GM21528 (cell line): ENCODE results near the gene C11orf21.

Experiments
- ATAC-seq: cut with Tn5 transposase; IDR thresholded peaks from one replicate; pipeline ENCODE4 v1.9.1; 2021; ENCODE audit warnings: mild to moderate bottlenecking, moderate library complexity; ENCODE audit not compliant: unreplicated experiment, low FRiP score

Gene C11orf21

DNA sequence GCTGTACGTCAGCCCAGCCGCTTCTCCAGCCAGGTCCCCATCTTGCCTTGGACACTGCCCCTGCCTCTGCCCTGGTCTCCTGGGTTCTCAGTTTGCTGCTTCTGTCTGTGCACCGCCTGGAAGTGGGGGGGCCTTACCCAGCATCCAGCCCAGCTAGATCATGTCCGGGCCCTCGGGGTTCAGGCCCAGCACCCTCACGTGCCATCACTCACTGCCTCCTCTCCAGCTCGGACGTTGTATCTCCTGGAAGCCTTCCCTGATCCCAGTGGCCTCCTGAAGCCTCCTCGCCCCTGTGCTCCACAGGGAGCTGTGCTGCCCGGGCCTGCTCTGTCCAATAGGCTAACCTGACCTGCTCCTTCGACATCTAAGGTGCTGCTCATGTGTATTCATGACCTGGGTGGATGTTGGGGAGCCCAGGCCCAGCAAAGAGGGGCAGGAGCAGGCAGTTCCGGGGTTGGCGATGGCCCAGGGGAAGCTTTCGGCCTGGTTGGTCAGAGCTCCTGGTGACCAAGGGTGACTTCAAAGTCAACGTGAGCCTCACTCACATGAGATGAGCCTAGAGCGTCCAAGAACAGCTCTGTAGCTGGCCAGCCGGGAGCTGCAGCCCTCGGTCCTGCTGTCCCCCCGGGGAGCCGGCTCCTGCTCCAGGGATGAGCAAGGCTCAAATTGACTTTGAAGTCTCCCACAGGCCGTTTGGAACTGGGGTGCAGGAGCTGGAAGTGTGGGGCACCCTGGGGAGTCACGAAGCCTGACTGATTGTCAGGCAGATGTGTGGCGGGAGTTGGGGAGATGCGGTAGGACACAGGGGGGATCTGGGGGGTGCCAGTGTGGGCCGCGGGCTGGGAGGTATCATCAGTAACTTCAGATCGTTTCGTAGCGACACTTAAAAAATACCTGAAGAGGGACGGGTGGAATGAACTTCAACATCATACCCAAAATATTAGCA, 26.1 kb downstream of the C11orf21 start:
- no peak for ATAC-seq

DNA sequence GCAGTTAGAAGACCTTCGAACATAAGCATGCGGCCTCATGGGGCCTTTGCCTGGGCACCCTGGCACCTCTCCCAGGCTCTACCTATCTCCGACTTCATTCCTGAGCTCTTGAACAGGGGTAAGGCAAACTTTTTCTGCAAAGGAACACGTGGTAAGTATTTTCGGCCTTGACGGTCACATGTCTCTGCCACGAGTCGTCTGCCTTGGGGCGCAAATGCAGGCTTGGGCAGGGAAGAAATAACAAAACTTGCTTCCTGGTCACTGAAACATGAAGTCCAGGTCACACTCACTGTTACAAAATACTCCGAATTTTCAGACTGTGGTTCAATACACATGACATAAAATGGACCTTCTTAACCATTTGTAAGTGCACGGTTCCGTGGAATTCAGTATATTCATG, 27.9 kb downstream of the C11orf21 start:
- no peak for ATAC-seq

DNA sequence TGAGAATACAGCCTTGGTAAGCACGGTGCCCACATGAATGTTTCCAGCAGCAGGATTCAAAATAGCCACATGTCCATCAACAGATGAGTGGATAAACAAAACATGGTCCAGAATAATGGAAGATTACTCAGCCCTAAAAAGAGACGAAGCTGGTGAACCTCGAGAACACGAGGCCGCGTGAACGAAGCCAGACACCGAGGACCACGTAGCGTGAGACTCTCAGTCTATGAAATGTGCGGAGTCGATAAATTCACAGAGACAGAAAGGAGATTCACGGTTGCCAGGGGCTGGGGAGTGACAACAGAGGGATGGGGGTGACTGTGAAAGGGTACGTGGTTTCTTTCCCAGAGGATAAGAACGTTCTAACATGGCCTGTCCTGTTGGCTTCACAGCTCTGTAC, 28.4 kb downstream of the C11orf21 start:
- ATAC-seq, result no peak

DNA sequence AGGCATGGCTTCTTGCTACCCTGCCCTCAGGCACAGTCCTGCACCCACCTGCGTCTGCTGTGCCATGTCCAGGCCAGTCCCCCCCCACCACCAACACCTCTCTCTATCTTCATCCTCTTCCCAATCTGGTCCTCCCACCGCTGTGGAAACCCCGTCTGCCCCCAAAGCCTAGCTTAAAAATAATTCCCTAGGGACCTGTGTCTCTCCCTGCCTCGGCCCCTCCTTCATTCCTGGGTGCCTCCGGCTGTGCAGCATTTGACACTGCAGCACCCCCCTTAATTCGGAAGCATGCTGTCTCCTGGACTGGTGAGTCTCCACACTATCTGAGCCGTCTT, 28.8 kb downstream of the C11orf21 start:
- no peak for ATAC-seq

DNA sequence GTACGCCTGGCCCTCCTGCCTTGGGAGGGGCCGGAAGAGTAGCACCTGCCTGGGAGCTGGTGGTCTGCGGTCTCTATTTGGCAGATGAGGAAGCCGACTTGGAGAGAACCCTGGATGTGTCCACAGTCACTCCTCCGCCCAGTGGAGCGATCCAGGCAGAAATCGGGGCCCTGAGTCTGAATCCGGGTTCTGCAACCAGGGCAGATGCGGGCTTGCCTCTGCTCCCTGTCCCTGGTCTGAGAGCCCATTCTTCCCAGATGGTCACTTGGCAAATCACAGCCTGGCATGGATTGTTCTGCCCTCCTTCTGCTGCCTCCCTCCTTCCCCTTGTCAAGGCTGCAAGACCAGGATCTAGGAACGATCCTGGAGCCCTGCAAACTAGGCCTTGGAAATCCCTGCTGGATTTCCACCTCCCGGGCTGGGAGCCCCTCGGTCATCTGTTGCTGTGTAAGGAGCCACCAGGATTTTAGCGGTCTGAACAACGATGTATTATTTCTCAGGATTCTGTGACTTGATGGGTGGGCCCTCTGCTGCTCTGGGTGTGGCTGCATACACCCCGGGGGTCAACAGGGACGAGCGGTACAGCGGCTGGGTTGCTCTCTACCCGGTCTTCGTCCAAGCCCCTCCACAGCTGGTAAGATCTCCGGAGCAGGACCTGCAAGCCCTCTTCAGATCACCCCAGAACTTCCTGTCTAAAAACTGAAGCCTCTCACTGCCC, 29.3 kb downstream of the C11orf21 start:
- ATAC-seq, result no peak

DNA sequence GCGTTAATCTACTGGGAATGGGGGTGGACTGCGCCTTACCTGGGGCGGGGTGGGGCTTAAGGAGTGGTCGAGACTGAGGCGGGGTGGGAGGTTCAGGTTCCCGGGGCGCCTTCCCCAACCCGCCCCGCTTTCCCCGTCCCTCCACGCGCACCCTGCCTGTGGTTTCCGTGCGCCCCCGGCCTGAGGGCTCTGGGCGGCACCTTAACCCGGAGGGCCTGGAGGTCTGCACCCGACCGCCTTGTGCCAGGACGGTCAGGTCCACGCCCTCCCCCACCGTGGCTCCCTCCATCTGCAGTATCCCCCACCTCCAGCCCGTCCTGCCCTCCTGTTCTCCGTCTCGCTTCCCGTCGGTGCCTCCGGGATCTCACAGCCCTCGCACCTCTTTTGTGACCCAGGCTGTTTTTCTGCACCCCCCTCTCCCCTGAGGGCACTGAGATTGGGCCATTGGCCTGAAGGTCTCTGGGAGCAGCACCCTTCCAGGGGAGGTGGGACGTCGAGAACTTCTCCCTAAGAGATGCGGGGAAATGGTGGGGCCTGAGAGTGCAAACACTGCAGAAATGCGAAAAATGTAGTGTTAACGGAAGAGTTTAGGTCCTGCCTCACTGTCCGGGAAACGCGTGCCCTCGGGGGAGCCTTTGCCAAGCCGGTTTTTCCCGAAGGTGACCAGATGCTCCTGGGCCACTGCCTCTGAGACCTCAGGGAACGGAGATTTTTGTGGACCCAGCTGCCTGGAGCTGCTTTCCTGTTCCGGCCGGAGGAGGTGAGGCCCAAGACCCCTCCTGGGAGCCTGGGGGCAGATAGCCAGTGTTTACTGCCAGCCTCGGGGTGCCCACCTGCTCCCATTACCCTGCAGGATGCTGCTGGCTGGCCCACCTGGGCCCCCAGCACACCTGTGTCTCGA, 30.1 kb downstream of the C11orf21 start:
- no peak for ATAC-seq

DNA sequence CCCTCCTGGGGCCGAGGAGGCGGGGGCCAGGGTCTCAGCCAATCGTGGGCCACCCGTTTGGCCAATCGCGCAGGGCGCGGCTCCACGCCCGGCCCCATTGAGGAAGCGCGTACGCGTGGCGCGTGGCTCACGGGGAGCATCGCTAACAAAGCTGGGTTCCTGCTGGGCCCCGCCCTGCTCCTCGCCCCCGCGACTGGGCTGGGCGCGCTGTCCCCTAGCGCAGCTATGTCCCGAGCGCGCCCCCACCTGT, 30.7 kb downstream of the C11orf21 start:
- no peak for ATAC-seq

DNA sequence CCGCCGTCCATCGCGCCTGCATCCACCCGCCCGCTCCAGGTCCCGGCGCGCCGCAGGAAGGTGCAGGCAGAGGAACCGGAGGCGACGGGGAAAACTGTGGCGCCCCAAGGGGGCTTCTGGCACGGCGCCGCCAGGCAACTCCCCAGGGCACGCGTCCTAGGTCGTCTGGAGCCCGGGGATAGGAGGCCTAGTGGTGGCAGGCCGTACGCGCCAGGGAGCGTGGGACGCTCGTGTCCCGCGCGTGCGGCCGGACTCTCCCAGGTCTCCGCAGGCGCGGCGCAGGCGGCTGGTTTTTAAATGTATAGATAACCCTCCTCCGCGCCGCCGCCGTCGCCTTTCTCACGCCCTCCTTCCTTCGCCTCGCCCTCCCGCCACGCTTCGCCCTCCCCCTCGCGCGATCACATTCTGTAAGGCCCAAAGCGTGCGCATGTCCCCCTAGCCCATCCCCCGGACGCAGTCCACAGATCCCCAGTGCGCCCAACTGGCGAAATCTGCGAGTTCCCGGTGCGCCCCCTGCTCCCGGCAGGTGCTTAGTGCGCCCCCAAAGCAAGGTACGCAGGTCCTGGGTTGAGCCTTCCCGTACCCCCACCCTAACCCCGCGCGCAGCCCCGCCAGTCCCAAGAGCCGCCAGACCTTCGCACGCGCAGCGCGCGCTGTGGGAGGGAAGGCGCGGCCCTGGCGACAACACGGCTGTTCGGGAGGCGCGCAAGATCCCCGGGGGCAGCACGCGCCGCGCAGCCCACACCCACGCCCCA, 31.2 kb downstream of the C11orf21 start, which contains the start of gene ASCL2:
TSS of gene ASCL2 (minus strand) at position 267 of the 755 bp plus-strand sequence. CDS start at position 11, 256 bp downstream.
- ATAC-seq, result no peak

DNA sequence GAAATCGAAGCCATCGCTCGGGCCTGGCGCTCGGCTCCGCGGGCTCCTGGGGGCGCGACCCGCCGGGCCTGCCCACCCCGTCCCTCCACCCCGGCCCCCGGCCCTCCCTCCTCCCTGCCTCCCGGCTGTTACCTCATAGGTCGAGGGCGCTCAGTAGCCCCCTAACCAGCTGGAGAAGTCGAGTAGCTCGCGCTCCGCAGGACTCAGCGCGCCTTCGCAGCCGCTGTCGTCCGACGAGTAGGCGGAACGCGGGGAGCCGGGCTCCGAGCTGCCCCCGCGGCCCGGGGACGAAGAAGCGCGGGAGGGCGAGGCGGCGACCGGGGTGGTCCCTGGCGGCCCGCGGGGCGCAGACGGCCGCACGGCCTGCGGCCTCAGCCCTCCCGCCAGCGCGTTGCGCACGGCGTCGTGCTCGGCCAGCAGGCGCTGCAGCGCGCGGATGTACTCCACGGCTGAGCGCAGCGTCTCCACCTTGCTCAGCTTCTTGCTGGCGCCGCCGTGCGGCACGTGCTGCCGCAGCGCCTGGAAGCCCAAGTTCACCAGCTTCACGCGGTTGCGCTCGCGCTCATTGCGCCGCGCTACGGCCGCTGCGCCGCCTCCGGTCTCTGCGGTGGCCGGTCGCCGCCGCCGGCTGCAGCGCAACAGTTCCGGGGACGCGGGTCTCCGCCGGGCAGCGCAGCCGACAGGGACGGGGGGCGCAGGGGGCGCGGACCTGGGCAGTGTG, 32.0 kb downstream of the C11orf21 start:
- no peak for ATAC-seq

DNA sequence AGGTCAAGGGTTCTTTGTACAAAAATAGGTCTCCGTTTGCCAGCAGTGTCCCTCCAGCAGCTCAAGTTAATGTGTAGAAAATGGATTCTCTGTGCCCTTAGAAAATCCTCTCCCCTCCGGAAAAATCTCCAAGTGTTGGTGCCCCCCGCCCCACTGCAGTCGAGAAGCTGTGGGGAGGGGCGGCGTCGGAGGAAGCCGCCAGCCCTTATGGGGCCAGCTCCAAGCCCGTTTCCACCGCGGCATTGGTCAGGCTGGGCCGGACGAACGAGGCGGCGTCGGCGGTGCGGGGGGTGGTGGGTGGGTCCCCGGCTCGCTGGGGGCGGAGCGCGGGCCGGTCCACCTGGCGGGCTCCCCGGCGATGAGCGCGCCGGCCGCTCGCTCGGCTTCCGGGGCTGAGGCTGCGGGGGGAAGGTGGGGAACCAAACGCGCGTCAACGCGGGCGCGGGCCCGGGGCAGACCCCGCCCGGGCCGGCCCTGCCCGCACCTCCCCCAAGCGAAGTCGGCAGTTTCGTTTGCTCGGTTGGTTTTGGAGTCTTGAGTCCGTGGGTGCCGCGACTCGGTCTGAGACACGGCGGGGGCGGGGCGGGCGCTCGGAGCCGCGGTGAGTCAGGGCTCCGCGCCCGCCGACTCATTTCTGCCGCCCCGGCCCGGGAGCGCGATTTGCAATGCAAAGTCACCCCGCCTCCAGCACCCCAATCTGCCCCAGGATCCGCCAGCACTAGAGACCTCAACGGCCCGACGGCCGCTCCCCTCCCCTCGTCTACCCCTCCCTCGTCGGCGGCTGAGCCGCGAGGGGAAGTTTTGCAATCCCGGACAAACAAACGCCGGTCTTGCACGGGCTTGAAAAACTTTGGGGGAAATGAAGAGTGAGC, 32.8 kb downstream of the C11orf21 start:
- ATAC-seq, result no peak

DNA sequence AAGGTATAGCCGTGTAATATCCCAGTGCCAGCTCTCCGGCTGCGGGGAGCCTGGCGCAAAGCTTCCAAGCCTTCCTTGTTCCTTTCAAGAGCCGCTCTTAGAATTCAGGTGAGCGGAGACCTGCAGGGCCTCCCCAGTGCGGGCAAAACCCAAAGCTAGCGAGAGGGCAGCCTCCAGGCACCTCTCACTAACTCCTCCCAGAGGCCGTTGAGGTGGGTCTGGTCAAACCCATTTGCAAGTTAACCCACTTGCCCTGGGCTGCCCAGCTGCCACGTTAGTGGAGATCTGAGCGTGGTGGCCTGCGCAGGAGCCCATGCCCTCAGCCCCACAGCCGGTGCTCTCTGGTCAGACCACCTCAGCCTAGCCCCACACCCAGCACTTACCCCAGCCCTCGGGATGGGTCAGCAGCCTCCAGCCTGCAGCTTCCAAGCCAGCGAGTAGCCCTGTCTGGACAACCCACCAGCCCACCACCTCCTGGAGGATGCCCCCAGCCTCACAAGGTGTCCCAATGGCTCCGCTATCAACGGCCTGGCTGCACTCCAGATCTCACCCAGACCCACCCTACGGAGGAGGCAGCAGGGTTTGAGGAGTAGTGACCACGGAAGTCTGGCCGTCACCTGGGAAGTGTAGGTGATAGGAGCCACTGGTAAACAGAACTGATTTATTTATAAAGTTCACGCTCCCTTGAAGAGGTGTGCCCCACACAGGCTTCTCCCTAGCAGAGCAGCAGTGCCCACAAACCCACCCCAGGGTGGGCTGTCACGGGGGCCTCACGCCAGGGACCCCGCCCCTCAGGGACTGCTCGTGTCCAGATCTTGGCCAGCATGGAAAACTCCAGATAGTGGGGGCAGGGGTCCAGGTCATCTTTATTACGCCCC, 33.6 kb downstream of the C11orf21 start:
- no peak for ATAC-seq

DNA sequence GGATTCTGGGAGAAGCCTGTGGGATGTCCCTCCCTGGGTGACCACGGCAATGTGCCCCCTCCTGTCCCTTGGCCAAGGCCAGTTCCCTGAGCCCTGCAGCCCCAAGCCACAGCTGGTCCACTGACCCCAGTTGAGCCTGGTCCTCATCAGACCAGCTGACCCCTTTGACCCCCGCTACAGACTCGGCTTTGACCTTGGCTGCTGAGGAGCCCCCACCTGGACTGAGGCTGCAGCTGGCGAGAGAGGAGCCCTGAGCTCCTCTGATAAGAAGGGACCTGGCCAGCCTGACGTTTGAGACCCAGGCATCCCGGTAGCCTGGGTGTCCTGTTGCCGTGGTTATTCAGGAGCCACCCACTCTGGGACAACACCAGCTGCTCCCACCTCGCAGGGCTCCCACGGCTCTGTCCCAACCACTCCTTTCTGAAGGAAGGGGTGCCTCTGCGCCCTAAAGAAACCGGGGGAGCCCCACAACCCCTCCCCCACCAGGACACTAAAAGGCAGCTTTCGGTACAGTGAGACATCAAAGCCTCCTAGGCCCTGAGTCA, 34.3 kb downstream of the C11orf21 start:
- no peak for ATAC-seq

DNA sequence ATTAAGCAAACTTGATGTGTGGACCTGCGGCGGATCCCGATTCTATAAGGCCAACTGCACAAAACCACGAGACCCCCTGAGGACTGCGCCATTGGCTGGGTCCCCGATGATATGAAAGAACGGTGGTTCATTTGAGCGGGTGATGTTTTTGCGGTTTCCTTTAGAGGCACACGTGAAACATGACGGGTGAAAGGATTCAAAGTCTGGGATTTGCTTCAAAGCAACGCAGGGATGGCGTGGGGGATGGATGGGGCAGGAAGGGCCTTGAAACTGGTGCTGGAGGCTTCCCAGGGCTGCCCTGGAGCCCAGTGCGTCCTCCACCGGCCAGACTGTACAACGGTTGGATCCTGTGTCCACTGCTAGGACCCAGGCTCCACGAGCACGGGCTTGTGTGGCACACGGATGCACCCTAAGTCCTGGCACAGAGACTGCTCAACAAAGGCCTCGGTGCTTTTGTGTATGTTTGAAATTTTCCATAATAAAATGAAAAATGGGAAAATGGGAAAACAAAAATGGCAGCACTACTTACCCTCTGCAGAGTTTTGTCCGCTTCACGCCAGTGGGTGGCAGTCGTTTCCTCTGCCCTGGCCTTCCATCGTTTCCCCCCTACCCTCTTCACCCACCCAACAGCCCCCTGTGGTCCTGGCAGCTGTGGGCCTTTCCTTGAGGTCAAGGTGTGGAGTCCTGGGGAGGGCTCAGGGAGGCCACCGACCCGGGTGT, 35.0 kb downstream of the C11orf21 start:
- no peak for ATAC-seq

DNA sequence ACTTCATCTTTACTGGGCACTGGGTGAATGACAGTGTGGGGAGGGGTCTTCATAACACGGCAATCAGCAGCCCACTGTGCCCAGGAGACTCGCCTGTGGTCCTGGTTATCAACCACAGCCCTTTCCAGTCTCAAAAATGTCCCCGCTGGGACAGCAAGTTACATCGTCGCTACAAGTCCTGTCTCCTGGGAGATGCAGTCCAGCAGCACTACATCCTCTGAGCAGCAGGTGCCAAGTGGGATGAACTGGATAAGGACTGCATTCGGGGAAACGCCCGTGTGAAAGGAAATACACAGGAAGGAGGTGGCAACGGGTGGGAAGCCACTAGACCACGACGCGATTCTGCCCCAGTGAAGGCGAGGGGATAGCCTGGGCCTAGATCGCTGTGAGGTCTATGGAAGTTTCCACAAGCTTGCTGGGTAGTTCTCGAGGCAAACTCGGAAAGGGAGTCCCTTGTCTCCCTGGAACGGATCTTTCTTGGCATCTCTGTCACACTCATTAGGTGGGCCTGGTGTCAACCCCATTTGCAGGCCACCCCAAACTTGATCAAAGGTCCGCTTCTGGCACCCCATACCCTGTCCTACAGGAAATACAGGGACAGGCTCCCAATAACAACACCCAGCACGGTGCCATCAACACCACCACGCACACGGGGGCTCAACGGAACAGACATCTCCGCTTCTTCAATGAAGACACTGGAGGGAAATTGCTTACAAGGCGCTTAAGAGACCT, 35.7 kb downstream of the C11orf21 start:
- ATAC-seq, result no peak

DNA sequence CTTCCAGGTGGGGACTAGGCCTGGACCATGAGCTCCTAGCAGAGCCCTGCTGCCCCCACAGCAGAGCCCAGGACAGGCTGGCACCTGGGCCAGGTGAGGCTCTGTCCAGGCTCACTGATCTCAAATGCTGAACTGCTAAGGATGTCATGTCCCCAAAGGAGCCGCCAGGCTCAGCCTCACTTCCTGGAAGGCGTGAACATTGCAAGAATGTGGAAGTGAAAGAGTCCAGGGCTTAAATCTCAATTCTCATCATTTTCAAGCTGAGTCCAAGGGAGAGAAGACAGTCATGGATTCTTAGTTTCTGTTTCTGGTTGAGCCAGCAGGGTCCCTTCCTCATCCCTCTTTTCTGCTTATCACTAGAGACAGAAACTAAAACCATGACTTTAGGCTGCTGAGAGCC, 36.3 kb downstream of the C11orf21 start:
- peak; percentile 58 for ATAC-seq

DNA sequence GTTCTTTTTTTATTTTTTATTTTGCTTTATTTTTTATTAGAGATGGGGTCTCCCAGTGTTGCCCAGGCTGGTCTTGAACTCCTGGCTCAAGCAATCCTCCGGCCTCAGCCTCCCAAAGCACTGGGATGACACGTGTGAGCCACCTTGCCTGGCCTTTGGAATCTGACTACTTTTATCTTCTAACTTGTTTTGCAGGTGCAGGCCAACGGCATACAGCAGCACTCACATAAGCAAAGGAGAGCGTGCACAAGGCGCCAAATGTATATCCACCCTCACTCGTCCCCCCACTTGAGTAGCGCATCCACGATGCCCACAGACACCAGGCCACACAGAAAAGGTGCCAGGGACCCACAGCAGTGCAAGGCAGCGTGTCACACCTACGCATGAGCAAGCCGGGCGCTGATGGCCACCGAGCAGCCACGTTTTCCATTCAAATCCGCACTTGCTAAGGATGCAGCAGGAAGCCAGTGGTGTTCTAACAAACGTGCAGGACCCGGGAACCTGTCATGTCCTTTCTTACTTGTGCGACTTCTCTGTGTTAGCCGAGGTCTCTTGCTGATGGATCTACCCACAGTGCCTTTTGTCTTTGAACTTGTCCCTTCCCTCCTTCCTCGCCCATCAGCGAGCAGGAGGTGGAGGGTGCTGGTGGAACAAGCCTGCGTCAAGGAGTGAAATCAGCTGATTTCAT, 37.2 kb downstream of the C11orf21 start:
- ATAC-seq, result no peak
